Testis (tissue), 3 donors: ENCODE results near the gene TGM2. TPM values are rescaled to one million over a fixed set of nuclear protein-coding genes. Genes with fewer than 3 reads are reported as not detected.

Experiments
- DNase-seq: peaks from one replicate; pipeline ENCODE4 v3.0.0-alpha.2; 2019
- H3K27ac ChIP-seq, 2 donors: fragments of 200-600 bp; sonication (generic); one replicate each; pipeline ENCODE4 v1.5.1; 2019
- H3K27me3 ChIP-seq: fragments of 200-600 bp; sonication (generic); one replicate; pipeline ENCODE4 v1.5.1; 2019
- H3K36me3 ChIP-seq: fragments of 200-600 bp; sonication (generic); one replicate; pipeline ENCODE4 v1.5.1; 2017; ENCODE audit warnings: low read depth; ENCODE audit errors: missing control alignments
- H3K4me1 ChIP-seq: fragments of 200-600 bp; sonication (generic); one replicate; pipeline ENCODE4 v1.5.1; 2019
- H3K4me3 ChIP-seq, 2 donors: fragments of 200-600 bp; sonication (generic); one replicate each; pipeline ENCODE4 v1.5.1; 2017 to 2019
- H3K9me3 ChIP-seq: fragments of 200-600 bp; sonication (generic); one replicate; pipeline ENCODE4 v1.5.1; 2017
- CTCF ChIP-seq, 3 experiments: fragments of 450-650 bp in 2 of 3; fragments of 200-600 bp in 1 of 3; sonication (generic) in 1 of 3; IDR thresholded peaks; one replicate each; pipeline ENCODE4 v1.5.1; 2016 to 2019; ENCODE audit warnings: antibody characterized with exemption in 3 of 3, mild to moderate bottlenecking in 2 of 3, moderate library complexity in 1 of 3
- POLR2A ChIP-seq: fragments of 450-650 bp; IDR thresholded peaks from one replicate; pipeline ENCODE4 v1.6.1; 2017; ENCODE audit warnings: antibody characterized with exemption, mild to moderate bottlenecking, moderate library complexity
- WGBS, 2 donors: methylation state at CpG; one replicate each; pipeline ENCODE4 v1.1.5; 2018; 5-methylcytosine and 5-hydroxymethylcytosine counted together
- intact Hi-C: fragments of 100-400 bp; cut with DNase I; formaldehyde crosslinking; loops from one replicate; pipeline ENCODE4 v1.15.1; 2023; ENCODE audit warnings: low total_unique reads
- polyA plus RNA-seq: library from polyadenylated mRNA; stranded (reverse); fragments of 350-450 nt; fragmentation: Illumina TruSeq; extraction: RNeasy Lipid Tissue Mini Kit (QIAGEN cat#74804); gene quantifications from one replicate; pipeline ENCODE4 v1.2.3, GENCODE V29; 2014; ENCODE audit warnings: low read depth, low replicate concordance; ENCODE audit not compliant: insufficient read depth
- total RNA-seq, 2 donors: library from RNA; depleted of rRNA; stranded (reverse); fragments of >200 nt; gene quantifications; one replicate each; pipeline ENCODE4 v1.2.3, GENCODE V29; 2016

The TGM2 gene
- total and polyA plus RNA-seq, 3 donors from 2014 or later, result 3.2 to 49.0 (median 8.5) TPM

GRCh38 chr20:38153401-38153800 is 11.7 kb downstream of the TGM2 start:
- no peaks in the 10 kb centered on the region for H3K9me3 ChIP-seq
- H3K4me3 ChIP-seq, result no peak overlapping the region
- WGBS, 2 donors, result 86 to 95% methylated on average over 5 of the region's 5 CpGs
- no peak for DNase-seq
- TF ChIP-seq POLR2A, result no peak
- TF ChIP-seq CTCF (IDR thresholded peaks at IDR 0.05), result no peak
- H3K4me1 ChIP-seq, result peaks cover 19% of the 10 kb centered on the region
- no peak overlapping the region for H3K27ac ChIP-seq
- intact Hi-C loops, result no loop called here
- no peaks in the 10 kb centered on the region for H3K36me3 ChIP-seq
- H3K27me3 ChIP-seq, result no peaks in the 10 kb centered on the region

- H3K27me3 ChIP-seq, result no peaks in the 10 kb centered on the region
- TF ChIP-seq POLR2A (no peak), CTCF (IDR thresholded peaks at IDR 0.05) (no peak)
- no peak overlapping the region for H3K27ac ChIP-seq
- no peak overlapping the region for H3K4me3 ChIP-seq
- no peaks in the 10 kb centered on the region for H3K36me3 ChIP-seq
- H3K4me1 ChIP-seq, result peaks cover 19% of the 10 kb centered on the region
- WGBS, 2 donors, result 66 to 74% methylated on average over 3 to 22 of the region's 22 CpGs
- intact Hi-C loops, result no loop called here
- H3K9me3 ChIP-seq, result no peaks in the 10 kb centered on the region
- DNase-seq, result no peak
Observed at GRCh38 chr20:38152621-38153221, 12.3 kb downstream of the TGM2 start.

- Histone ChIP-seq H3K4me1 (peaks cover 18% of the 10 kb centered on the region), H3K27me3 (no peaks in the 10 kb centered on the region), H3K9me3 (no peaks in the 10 kb centered on the region), H3K36me3 (no peaks in the 10 kb centered on the region), H3K4me3 (no peak overlapping the region), H3K27ac (no peak overlapping the region)
- TF ChIP-seq CTCF (IDR thresholded peaks at IDR 0.05) (no peak), POLR2A (no peak)
- no peak for DNase-seq
- intact Hi-C loops, result no loop called here
- 29 to 41% methylated on average over 7 of the region's 7 CpGs for WGBS, 2 donors
Observed at GRCh38 chr20:38152175-38152620, 12.9 kb downstream of the TGM2 start.

- no peaks in the 10 kb centered on the region for H3K36me3 ChIP-seq
- no peaks in the 10 kb centered on the region for H3K9me3 ChIP-seq
- peaks cover 13% of the 10 kb centered on the region for H3K4me1 ChIP-seq
- no peak overlapping the region for H3K27ac ChIP-seq
- TF ChIP-seq POLR2A (no peak), CTCF (IDR thresholded peaks at IDR 0.05) (no peak)
- H3K4me3 ChIP-seq, result no peak overlapping the region
- whole genome bisulfite sequencing, 2 donors, result 90 to 92% methylated on average over 3 of the region's 3 CpGs
- no peaks in the 10 kb centered on the region for H3K27me3 ChIP-seq
- intact Hi-C loops, result no loop called here
- no peak for DNase-seq
Observed at GRCh38 chr20:38151455-38151854, 13.6 kb downstream of the TGM2 start.
